GM21825 (cell line): ENCODE measurements around the gene LSM2.
"Not testable (repeated sequence)": the region's sequence is repeated elsewhere in the genome, so short reads cannot be mapped to it uniquely, and the experiment has no call there.

Experiments
- ATAC-seq: cut with Tn5 transposase; IDR thresholded peaks from one replicate; pipeline ENCODE4 v1.9.1; 2021; ENCODE audit warnings: mild to moderate bottlenecking, moderate library complexity; ENCODE audit not compliant: unreplicated experiment

LSM2 gene

DNA sequence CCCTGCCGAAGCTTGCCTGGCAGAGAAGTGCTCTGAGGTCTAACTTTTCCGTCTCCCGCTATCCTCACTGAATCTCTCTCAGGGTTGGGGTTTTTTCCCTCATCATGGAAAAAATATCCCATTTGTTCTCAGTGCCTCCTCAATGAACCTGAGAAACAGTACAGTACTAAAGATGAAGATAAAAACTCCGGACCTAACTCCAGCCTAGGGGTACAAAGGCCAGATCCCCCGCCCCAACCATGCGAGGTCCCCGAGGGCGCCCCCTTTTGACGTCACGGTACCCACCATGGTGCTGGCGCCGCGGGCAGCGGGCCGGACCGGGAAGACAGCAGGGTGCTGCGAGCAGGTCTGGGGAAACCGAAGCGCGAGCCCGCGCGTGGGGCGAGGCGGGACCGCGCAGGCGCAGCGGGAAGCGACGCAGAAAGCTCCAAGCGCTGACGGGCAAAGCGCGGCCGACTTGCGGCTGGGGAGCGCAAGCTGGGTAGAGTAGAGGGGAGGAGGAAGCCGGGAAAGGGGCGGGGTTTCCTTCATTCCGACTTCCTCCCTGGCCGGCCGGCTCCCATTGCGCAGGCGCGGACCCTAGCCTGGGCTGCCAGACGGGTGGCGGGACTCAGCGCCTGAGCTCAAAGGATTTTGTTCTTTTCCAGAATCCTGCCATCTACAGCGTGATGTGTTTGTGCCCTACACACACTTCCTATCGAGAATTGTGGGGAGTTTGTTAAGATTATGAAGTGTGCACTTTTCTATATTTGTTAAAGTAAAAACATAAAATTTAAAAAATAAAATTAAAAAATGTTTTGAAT, at the start of gene LSM2:
TSS of gene LSM2 (minus strand) at position 497 of the 803 bp plus-strand sequence. CDS start at position 288, 209 bp downstream.
- ATAC-seq: peak; percentile 82

DNA sequence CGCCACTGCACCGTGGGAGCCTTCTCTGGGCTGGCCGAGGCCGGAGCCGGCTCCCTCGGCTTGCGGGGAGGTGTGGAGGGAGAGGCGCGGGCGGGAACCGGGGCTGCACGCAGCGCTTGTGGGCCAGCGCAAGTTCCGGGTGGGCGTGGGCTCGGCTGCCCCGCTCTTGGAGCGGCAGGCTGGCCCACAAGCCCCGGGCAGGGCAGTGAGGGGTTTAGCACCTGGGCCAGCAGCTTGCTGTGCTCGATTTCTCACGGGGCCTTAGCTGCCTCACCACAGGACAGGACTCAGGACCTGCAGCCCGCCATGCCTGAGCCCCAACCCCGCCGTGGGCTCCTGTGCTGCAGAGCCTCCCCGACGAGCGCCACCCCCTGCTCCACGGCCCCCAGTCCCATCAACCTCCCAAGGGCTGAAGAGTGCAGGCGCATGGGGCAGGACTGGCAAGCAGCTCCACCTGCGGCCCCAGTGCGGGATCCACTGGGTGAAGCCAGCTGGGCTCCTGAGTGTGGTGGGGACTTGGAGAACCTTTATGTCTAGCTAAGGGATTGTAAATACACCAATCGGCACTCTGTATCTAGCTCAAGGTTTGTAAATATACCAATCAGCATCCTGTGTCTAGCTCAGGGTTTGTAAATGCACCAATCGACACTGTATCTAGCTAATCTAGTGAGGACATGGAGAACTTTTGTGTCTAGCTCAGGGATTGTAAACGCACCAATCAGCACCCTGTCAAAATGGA, 45.4 kb upstream of the LSM2 start:
- not testable (repeated sequence) for ATAC-seq

DNA sequence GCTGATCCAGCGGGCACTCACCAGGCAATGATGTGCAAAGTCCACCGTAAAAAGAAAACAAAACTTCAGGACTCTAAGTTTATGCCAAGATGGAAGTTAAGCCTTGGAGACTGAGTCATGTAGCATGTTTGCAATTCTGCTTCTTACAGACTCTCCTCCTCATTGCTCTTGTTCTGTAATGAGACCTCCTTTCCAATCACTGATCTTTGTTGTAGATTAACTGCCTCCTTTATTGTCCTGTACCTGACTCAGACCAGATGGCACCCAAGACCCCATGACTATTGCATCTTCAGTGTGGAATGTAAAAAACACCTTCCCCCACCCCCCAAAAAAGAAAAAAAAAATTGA, 44.7 kb upstream of the LSM2 start:
- no peak for ATAC-seq

DNA sequence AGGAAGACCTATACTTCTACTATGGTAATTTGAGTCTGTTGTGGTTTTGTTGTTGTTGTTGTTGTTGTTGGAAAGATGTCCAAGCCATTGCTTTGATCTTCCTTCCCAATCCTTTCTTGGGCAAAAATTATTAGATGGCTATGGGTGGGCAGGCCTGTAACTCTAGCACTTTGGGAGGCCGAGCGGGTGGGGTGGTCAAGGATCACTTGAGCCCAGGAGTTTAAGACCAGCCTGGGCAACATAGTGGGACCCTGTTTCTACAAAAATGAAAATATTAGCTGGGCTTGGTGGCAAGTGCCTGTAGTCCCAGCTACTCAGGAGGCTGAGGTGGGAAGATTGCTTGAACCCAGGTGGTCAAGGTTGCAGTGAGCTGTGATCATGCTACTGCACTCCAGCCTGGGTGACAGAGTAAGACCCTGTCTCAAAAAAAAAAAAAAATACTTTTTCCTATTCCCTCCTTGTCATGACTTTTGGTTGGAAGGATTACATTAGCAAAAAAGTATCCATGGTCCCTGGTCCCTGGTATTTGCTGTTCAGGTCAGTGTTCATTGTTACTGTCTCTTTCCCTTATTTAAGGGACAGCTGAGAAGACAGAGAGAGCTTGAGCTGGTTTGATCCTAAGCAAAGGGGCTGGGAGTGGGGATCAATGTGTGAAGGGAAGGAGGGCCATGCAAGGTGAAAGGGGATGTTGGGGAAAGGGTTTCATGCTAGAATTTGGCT, 44.2 kb upstream of the LSM2 start:
- no peak for ATAC-seq

DNA sequence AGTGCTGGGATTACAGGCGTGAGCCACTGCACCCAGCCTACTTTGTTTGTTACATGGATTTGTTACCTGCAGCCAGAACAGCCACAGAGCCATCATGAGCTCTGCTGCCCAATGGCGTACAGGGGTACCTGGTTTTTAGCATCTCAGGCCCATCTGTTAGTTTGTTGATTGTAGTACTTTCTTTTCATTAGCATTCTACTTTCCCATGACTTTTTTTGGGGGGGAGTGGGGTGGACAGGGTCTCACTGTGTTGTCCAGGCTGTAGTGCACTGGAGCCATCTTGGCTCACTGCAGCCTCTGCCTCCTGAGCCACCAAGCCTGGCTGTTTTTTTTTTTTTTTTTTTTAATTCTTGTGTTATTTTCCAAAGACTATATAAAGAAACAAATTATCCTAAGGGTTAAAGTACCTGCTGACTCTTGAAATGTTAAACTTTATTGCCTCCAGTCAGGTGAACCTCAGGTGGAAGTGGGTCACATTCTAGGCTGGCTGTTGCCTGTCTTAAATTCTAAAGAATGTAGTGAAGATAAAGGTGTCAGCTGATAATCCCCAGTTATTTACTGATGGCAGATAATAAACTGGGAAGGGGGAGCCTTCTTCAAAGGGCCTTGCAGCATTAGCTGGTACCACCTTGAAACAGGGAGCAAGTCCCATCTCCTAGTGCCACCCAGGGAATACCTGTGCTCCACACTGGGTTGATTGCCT, 40.7 kb upstream of the LSM2 start:
- no peak for ATAC-seq

DNA sequence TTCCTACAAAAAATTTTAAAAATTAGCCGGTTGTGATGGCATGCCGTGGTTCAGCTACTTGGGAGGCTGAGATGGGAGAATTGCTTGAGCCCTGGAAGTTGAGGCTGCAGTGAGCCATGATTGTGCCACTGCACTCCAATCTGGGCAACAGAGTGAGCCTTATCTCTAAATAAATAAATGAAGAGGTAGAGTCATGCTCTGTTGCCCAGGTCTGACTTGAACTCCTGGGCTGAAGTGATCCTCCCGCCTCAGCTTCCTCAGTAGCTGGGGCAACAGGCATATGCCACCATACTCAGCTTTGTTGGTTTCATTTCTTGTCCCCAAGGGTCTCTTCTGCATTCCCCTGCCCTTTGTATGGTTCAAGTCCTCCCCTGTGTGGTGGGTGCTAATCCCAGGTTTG, 37.7 kb upstream of the LSM2 start:
- ATAC-seq: no peak

DNA sequence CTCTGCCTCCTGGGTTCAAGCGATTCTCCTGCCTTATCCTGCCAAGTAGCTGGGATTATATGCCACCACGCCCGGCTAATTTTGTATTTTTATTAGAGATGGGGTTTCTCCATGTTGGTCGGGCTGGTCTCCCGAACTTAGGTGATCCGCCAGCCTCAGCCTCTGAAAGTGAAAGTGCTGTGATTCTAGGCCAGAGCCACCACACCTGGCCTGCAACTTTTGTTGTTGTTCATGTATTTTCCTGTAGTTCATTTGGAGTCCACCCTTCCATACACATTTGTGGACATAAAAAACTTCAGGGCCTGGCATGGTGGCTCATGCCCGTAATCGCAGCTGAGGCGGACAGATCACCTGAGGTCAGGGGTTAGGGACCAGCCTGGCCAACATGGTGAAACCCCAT, 35.3 kb upstream of the LSM2 start:
- no peak for ATAC-seq

DNA sequence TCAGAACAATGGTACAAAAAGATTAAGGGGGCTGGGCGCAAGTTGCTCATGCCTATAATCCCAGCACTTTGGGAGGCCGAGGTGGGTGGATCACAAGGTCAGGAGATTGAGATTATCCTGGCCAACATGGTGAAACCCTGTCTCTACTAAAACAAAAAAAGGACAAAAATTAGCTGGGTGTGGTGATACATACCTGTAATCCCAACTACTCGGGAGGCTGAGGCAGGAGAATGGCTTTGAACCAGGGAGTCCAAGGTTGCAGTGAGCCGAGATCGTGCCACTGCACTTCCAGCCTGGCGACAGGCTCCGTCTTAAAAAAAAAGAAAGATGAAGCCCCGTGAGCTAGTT, 33.0 kb upstream of the LSM2 start:
- ATAC-seq: not testable (repeated sequence)

DNA sequence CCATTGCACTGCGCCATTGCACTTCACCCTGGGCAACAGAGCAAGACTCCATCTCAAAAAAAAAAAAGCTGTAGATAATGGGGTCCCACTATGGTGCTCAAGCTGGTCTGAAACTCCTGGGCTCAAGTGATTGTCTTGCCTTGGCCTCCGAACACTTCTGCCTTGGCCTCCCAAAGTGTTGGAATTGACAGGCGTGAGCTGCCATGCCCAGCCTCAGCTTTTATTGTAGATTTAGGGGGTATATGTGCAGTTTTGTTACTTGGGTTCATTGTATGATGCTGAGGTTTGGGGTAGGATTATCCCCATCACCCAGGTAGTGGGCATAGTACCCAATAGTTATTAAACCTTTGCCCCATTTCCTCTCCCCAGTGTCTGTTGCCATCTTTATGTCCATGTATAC, 32.2 kb upstream of the LSM2 start:
- no peak for ATAC-seq

DNA sequence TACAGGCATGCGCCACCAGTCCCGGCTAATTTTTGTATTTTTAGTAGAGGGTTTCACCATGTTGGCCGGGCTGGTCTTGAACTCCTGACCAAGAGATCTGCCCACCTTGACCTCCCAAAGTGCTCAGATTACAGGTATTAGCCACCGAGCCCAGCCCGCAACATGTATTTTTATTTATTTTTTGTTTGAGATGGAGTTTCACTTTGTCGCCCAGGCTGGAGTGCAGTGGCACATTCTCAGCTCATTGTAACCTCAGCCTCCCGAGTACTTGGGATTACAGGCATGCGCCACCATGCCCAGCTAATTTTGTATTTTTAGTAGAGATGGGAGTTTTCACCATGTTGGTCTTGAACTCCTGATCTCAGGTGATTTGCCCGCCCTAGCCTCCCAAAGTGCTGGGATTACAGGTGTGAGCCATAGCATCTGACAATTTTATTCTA, 31.4 kb upstream of the LSM2 start:
- ATAC-seq: not testable (repeated sequence)

DNA sequence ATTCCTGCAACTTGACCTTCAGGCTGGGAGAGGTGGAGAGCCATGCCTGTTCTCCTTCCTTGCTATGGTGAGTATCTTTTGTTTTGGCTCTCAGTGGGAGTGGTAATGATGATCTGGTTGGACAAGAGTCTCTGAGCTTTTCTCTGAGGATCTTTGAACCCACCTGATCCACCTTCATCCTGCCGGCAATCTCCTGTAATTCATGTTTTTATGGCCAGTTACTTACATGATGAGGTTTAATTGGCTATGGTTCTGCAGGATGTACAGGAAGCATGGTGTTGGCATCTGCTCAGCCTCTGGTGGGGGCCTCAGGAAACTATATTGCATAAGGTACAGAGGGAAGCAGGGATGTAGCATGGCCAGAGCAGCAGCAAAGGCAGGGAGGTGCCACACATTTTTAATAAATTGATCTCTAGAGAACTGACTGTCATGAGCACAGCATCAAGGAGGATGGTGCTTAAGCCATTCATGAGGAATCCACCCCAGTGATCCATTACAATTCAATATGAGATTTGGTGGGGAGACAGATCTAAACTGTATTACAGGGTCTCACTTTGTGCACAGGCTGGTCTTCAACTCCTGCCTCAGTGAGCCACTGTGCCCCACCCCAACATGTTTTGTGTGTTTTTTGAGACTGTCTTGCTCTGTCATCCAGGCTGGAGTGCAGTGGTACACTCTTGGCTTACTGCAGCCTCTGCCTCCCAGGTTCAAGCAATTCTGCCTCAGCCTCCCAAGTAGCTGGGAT, 30.8 kb upstream of the LSM2 start:
- ATAC-seq: no peak

DNA sequence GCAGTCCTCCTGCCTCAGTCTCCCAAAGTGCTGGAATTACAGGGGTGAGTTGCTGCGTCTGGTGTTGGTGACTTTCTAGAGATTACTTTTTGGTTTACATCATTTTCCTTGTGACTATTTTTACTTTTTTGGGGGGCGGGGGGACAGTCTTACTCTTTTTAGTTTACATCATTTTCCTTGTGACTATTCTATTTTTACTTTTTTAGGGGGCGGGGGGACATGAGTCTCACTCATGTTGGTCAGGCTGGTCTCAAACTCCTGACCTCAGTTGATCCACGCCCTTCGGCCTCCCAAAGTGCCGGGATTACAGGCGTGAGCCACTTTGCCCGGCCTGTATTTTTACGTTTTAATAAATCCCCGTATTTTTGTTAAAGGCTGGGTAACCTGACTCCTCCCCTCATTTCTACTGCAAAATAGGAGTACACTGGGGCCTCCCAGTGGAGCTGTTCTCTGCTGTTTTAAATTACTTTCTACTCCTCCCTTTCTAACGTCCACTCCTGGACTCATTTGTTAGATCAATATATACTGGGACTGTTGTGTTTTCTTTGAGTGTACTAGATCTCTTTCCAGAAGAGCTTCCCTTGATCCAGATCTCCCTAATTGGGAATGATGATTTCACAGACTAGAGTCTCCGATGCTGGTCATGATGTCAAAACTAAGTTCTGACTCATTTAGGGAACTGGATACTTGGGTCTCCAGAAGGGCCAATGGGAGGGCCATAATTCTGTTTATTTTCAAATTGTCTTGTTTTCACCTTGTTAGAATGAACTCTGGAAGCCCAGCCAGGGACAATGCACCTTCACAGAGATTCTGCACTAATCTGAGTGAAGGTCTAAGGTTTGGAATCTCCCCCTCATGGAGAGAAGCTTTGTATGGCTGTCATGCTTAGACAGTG, 30.0 kb upstream of the LSM2 start:
- ATAC-seq: no peak

DNA sequence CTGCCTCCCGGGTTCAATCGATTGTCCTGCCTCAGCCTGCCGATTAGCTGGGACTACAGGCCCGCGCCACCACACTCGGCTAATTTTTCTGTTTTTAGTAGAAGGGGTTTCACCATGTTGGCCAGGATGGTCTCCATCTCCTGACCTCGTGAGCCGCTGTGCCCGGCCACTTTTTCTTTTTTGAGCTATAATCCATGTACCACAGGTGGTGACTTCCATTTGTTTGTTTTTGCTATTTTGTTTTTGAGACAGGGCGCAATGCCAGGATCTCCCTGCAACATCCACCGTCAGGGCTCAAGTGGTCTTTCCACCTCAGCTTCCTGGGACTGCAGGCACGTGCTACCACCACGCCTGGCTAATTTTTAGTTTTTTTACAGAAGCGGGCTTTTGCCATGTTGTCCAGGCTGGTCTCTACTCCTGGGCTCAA, 29.3 kb upstream of the LSM2 start:
- no peak for ATAC-seq

DNA sequence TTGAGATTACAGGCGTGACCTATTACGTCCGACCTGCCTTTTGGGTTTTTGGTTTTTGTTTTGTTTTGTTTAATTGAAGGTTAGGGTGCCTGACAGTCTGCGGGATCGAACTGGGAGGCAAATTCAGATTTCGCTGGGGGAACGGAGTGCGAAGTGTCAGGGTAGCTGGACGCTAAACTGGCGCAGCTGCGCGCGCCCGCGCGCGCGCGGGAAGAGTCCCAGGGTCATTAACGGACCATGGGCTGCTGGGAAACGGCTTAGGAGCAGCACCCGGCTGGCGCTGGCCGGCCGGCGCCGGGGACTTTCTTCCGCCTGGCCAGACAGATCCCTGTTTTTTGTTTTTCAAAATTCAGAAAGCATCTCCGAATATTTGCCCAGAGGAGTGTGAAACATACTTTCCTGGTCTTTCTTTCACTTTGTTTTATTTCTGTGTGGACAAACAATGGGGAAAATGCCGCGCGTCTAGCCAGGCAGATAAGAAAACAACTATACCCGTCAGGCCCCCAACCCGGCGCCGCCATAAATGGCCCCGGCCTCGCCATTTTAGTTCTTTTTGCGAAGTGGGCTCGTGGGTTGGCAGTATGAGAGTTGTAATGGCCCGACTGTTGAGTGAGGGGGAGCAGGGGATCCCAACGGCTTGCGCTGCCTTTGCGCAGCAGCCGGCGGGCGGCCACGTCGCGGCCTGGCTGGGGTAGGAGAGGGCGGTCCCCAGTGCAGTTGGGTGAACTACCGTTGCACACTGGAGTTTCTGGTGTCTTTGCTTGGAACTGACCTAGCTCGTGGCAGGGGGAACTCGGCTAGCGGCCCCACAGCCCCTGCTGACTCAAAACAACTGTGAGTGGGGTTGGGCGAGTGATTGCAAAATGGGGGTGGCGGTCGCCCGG, 27.8 kb upstream of the LSM2 start:
- peak; percentile 40 for ATAC-seq

DNA sequence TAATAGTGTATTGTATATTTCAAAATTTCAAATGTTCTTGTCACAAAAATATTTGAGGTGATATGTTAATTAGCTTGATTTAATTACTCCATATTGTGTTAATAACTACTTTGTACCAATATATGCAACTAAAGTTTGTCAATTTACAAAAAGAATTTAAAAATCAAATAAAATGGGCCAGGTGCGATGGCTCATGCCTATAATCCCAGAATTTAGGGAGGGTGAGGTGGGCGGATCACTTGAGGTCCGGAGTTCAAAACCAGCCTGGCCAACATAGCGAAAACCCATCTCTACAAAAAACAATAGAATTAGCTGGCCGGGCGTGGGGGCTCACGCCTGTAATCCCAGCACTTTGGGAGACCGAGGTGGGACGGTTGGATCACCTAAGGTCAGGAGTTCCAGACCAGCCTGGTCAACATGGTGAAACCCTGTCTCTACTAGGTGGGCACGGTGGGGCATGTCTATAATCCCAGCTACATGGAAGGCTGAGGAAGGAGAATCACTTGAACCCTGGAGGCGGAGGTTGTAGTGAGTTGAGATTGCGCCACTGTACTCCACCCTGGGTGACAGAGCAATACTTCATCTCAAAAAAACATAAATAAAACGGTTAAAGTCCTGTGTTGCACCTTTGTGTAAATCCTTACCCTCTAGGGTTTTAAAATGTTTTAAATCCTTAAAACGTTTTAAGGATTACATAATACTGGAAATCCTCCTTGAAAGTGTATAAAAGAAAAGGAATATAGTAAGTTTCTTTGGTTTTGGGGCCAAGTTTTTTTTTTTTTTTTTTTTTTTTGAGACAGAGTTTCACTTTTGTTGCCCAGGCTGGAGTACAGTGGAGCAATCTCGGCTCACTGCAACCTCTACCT, 24.8 kb upstream of the LSM2 start:
- no peak for ATAC-seq

DNA sequence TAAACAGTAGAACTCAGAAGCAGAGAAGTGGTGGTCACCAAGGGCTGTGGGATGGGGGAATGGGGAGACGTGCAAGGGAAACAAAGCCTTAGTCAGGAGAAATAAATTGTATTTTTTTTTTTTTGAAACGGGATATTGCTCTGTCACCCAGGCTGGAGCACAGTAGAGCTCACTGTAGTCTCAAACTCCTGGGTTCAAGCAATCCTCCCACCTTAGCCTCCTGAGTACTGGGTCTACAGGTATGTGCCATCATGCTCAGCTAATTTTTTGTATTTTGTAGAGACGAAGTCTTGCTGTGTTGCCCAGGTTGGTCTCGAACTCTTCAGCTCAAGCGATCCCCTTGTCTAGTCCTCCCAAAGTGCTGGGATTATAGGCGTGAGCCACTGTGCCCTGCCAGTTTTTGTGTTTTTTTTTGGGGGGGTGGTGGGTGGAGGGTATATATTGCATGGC, 24.1 kb upstream of the LSM2 start:
- no peak for ATAC-seq

DNA sequence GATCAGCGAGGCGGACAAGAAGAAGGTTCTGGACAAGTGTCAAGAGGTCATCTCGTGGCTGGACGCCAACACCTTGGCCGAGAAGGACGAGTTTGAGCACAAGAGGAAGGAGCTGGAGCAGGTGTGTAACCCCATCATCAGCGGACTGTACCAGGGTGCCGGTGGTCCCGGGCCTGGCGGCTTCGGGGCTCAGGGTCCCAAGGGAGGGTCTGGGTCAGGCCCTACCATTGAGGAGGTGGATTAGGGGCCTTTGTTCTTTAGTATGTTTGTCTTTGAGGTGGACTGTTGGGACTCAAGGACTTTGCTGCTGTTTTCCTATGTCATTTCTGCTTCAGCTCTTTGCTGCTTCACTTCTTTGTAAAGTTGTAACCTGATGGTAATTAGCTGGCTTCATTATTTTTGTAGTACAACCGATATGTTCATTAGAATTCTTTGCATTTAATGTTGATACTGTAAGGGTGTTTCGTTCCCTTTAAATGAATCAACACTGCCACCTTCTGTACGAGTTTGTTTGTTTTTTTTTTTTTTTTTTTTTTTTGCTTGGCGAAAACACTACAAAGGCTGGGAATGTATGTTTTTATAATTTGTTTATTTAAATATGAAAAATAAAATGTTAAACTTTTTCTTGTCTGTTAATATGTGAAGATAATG, 23.0 kb upstream of the LSM2 start:
- ATAC-seq: no peak
